Measurements from ENCODE around the gene C17orf107.

DNA sequence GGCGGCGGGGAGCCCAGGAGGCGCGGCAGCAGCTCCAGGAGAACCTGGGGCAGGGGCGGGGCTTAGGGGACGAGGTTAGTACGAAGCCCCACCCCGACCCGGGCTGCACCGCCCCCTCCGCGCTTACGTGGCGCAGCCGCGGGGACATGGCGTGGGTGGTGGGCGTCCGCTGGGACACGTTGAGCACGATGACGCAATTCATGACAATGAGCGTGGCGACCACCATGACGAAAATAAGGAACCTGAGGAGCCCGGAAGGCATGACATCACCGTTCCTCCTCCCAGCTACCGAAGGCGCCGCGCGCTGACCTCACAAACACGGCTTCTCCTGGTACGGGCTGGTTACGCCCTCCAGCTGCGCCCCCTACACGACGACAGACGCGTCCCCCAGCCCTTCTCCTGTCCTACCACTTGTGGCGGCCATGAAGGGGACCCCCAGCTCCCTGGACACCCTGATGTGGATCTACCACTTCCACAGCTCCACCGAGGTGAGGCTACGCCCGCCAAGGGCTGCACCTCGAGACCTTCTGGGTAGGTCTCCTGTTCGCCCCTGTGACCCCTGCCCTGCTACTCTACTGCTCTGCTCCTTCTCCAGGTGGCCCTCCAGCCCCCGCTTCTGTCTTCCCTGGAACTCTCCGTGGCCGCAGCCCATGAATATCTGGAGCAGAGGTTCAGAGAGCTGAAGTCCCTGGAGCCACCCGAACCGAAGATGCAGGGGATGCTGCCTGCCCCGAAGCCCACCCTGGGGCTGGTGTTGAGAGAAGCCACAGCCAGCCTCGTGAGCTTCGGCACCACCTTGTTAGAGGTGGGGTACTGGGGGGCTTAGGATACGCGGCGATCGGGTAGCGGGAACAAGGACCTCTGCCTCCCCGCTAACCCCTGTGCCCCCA, at the start of gene C17orf107:
- no peak for TF ChIP-seq EZH2phosphoT487 (IDR thresholded peaks at IDR 0.05; ENCODE audit: low read depth, severe bottlenecking, unreplicated experiment)
- TF ChIP-seq, protein P1, sequence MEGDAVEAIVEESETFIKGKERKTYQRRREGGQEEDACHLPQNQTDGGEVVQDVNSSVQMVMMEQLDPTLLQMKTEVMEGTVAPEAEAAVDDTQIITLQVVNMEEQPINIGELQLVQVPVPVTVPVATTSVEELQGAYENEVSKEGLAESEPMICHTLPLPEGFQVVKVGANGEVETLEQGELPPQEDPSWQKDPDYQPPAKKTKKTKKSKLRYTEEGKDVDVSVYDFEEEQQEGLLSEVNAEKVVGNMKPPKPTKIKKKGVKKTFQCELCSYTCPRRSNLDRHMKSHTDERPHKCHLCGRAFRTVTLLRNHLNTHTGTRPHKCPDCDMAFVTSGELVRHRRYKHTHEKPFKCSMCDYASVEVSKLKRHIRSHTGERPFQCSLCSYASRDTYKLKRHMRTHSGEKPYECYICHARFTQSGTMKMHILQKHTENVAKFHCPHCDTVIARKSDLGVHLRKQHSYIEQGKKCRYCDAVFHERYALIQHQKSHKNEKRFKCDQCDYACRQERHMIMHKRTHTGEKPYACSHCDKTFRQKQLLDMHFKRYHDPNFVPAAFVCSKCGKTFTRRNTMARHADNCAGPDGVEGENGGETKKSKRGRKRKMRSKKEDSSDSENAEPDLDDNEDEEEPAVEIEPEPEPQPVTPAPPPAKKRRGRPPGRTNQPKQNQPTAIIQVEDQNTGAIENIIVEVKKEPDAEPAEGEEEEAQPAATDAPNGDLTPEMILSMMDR (IDR thresholded peaks at IDR 0.05; ENCODE audit: poor library complexity): no peak

All from hepatocyte (in vitro differentiated cells).